Skin of body (tissue), 2 donors: ENCODE measurements around the gene KCNG2. TPM values are rescaled to one million over a fixed set of nuclear protein-coding genes. Genes with fewer than 3 reads are reported as not detected.

Experiments
- DNase-seq: peaks from one replicate; lab custom pipeline; 2025; lab: John Stamatoyannopoulos, UW
- total RNA-seq: library from RNA; depleted of rRNA; stranded (reverse); fragments of >200 nt; gene quantifications from one replicate; pipeline ENCODE4 v1.2.3, GENCODE V29; 2014

KCNG2 gene
- total RNA-seq, 1 donor from 2014 or later, result 0.49 TPM

GRCh38 chr18:79798346-79798998 lies 734 bp downstream of the KCNG2 start:
- no peak for DNase-seq

GRCh38 chr18:79798999-79799370 lies 1.2 kb downstream of the KCNG2 start:
- DNase-seq, result no peak

DNA sequence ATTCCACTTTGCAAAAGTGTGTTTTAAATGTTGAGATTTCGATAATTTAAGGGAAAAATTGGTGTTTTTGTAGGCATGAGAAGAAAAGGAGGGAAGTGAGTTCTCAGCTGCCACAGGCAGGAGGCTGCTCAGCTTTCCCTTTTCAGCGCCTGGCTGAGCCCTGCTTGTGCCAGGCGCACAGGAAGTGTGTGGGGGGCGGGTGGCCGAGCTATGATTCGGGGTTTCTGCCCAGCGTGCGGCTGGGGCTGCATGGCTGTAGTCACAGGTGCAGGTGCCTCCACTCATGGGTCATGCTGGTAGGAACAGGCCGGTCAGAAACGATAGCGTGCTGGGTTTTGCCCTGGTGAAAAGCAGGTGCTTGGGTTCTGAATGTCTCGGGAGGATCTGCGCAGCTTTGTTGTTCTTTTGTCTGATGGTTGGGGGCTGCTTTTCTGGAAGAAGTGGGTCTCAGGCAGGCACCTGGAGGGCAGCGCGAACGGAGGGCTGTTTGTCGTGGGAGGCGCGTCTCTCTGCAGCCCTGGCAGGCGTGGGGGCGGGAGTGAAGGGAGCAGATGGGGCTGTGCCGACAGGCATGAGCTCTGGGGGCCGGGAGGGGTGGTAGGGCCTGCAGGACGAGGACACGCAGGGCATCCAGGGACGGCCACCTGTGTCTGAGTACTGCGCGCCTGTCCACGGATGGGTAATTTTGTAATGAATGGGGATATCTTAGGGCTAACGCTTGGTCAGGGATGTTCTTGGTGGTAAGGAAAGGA lies 2.1 kb downstream of the KCNG2 start:
- no peak for DNase-seq

GRCh38 chr18:79800371-79801180 lies 2.8 kb downstream of the KCNG2 start:
- DNase-seq, result no peak

DNA sequence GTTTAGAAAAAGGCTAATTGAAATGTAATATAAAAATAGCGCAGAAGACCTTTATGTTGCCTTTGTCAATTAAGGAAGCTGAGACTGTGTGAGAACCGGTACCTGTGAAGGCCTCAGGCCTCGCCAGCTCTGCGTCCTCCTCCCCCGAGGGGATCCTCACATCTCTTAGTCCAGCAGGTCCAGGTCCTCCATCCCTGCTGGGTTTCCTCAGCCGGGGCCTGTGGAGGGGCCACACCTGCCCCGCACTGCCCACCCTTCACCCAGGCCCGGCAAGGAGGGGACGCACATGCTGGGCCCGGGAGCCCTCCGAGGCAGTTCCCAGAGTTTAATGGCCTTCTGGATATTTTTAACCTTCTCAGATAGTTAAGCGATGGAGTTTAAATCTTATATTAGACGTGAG lies 3.5 kb downstream of the KCNG2 start:
- no peak for DNase-seq

GRCh38 chr18:79801641-79802040 lies 3.9 kb downstream of the KCNG2 start:
- DNase-seq, result no peak

GRCh38 chr18:79802298-79802697 lies 4.6 kb downstream of the KCNG2 start:
- no peak for DNase-seq

- DNase-seq, result no peak
Observed at GRCh38 chr18:79803611-79804051, 5.9 kb downstream of the KCNG2 start.

DNA sequence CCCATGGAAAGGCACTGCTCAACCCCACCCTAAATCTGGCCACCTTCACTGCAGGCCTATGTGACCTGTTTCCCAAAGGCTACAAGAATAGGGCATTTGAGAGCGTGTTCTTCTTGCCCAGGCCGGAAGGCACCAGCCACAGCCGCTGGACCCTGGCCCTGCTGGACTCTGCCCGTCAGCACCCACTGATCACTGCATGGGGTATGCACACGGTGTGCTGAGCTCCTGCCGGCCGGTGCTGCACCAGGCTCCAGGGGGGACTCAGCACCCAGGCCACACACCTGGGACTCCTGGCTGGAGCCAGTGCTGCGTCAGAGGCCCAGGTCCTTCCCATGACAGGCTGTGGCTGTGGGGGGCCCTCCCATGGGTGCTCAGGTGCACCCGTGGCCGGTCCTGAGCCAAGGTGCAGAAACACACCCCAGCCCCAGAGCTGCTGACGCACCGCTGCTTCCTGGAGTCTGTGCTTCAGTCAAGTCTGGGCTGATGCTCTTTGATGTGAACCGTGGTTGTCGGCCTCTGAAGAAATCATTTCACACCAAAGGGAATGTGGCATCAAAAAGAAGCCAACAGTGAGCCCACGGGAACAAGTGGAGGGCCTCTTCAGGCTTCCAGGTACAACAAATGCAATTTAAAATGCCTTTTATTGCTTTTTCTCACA lies 6.5 kb downstream of the KCNG2 start:
- DNase-seq, result no peak

- no peak for DNase-seq
Observed at GRCh38 chr18:79805211-79805887, 7.6 kb downstream of the KCNG2 start.

DNA sequence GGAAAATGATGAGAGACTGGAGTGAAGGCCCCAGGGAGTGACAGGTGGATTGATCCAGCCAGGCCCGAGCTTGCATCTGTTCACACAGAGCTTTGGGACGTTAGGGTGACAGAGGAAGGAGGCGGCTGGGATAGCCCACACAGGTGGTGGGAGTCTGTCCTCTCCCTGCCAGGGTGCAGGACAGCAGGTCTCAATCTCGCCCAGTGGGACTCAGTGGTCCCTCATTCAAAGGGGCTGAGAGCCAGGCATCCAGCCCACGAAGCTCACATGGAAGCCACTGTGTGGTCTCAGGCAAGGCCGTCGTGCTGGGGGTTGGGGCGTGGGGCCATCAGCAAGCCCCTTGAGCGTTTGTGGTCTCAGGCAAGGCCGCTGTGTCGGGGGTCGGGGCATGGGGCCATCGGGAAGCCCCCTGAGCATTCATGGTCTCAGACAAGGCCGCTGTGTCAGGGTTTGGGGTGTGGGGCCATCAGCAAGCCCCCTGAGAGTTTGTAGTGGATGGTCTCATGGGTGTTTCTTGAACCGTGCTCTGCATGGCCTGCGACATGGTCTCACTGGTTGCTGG lies 8.3 kb downstream of the KCNG2 start:
- DNase-seq, result no peak

GRCh38 chr18:79806976-79807841 lies 9.5 kb downstream of the KCNG2 start:
- no peak for DNase-seq

DNA sequence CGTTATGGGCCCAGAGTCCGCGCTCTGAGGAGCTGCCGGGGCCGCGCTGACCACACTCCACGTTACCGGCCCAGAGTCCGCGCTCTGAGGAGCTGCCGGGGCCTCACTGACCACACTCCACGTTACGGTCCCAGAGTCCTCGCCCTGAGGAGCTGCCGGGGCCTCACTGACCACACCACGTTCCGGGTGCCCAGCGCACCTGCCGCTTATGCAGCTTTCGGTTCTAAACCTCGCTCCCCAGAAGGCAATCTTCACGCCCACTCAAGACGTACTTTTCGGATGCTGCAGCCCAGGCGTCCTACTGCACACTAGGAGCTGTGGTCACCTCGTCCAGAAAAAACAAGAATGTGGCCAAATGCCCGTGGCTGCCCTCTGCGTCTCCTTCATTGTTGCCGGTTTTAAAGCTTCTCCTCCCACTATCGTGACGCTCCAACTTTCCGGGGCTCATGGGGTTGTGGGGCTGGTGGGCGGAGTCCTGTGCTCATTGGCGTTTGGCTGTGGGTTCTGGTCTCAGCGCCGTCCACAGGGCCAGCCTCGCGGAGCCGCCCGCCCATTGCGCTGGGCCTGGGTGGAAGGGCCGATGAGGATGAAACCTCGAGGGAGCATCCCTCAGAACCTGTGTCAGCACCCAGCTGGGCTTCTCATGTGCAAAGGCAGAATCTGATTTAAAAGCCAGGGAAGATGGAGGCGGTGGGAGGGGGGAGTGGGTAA lies 11.9 kb downstream of the KCNG2 start:
- no peak for DNase-seq

DNA sequence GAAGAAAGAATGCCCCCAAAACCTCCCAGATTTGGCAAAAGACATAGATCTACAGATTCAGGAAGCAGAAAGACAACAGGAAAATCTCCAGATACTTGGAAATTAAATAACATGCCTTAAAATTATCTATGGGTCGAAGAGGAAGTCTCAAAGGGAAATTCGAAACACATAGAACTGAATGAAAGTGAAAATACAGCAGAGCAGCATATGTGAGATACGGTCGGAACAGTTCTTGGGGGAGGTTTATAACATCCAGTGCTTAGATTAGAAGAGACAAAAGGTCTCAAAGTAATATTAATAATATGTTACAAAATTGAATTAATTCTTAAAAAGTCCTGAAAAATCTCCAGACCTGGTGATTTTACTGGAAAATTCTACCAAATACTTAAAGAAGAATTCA lies 14.3 kb downstream of the KCNG2 start:
- no peak for DNase-seq

- DNase-seq, result no peak
Observed at GRCh38 chr18:79814373-79814772, 16.6 kb downstream of the KCNG2 start.

DNA sequence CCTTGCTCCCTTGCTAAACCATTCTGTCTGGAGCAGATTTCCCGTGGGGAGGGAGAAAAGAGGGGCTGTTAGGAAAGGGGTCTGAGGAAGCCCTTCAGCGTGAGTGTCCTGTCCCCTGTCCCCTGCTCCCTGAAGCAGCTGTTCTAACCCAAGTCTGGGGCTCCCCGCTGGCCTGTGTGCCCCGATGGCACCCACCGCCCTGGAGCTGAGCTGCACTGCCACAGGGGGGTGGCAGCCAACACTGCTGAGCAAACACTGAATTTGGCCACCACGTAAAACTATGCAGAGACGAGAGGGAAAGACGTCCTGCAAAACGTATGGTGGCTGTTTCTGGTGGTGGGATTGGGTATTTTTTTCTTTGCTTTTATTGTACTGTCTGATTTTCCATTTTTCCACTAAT lies 17.9 kb downstream of the KCNG2 start:
- no peak for DNase-seq

- no peak for DNase-seq
Observed at GRCh38 chr18:79816092-79816491, 18.4 kb downstream of the KCNG2 start.

DNA sequence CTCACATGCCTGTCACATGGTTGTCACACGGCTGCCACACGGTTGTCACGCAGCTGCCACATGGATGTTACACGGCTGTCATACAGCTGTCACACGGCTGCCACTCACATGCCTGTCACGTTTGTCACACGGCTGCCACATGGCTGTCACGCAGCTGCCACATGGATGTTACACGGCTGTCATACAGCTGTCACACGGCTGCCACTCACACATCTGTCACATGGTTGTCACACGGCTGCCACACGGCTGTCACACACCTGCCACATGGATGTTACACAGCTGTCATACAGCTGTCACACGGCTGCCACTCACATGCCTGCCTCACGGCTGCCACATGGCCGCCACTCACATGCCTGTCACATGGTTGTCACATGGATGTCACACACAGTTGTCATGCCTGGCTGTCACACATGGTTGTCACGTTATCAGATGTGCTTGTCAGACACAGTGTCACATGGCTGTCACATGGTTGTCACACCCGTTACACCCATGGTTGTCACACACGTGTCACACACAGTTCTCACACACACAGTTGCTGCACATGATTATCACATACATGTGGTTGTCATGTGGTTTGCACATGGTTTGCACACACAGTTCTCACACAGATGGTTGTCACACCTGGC lies 19.4 kb downstream of the KCNG2 start:
- DNase-seq, result no peak

DNA sequence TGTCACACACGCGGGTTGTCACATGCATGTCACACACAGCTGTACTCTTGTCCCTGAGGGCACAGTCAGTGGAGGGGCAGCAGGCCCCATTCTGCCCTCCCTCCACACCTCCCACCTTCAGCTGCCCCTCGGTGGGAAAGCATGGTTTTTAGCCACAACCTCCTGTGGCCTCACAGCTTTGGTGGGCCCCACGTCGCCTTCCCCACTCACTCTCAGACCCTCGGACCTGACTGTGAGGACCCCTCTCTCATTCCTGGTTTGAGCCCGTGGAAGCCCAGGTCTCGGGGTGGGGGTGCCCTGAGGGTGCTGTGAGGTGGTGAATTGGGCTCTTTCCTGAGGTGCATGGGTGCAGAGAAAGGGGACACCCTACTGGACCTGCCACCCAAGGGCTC lies 19.9 kb downstream of the KCNG2 start:
- no peak for DNase-seq
